Astrocyte (in vitro differentiated cells and primary cell): ENCODE results near the gene MKNK1.

ENCODE experiments used
- EZH2 ChIP-seq: IDR thresholded peaks from 2 replicates; pipeline ENCODE4 v1.6.1; 2012; ENCODE audit warnings: mild to moderate bottlenecking, low read length, inconsistent platforms; ENCODE audit not compliant: insufficient read depth
- TF ChIP-seq, protein P1 (sequence below): IDR thresholded peaks from 2 replicates; pipeline ENCODE4 v1.5.1; 2011; ENCODE audit warnings: low read depth, mild to moderate bottlenecking, inconsistent platforms, low read length, moderate library complexity; ENCODE audit not compliant: insufficient read depth

DNA sequence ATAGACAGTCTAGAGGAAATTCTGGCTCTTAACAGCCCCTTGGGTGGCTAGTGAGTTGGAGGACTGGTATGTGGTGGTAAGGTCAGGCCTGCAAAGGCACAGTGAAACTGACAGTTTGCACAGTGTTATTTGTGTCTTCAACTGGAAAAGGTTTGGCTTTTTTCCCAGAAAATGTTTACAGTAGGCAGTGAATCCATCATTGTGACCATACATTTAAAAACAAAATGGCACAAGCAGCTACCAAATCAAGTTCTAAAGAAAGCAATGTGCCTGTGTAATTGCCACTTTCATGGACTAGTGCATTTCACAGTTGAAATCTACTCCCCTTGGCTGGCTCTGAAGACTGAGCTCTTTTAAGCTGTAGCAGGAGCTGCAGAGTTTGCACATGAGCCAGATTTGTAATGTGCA is 39.3 kb upstream of the MKNK1 start:
- TF ChIP-seq, protein P1, sequence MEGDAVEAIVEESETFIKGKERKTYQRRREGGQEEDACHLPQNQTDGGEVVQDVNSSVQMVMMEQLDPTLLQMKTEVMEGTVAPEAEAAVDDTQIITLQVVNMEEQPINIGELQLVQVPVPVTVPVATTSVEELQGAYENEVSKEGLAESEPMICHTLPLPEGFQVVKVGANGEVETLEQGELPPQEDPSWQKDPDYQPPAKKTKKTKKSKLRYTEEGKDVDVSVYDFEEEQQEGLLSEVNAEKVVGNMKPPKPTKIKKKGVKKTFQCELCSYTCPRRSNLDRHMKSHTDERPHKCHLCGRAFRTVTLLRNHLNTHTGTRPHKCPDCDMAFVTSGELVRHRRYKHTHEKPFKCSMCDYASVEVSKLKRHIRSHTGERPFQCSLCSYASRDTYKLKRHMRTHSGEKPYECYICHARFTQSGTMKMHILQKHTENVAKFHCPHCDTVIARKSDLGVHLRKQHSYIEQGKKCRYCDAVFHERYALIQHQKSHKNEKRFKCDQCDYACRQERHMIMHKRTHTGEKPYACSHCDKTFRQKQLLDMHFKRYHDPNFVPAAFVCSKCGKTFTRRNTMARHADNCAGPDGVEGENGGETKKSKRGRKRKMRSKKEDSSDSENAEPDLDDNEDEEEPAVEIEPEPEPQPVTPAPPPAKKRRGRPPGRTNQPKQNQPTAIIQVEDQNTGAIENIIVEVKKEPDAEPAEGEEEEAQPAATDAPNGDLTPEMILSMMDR = no peak
- TF ChIP-seq EZH2 = no peak
